ACC112 (cell line): Measurements from ENCODE around the gene SND1.
A peak's percentile ranks its signal among the peaks of the same experiment; 100 is the strongest.

Source experiments
- H2AFZ ChIP-seq: fragments of 200-600 bp; sonication (generic); one replicate; pipeline ENCODE4 v1.6.0; 2017; ENCODE audit warnings: antibody characterized with exemption, low read length; ENCODE audit not compliant: unreplicated experiment
- H3K27ac ChIP-seq: fragments of 200-600 bp; sonication (generic); 2 replicates; pipeline ENCODE4 v1.5.1; 2014; ENCODE audit warnings: low read depth, mild to moderate bottlenecking, antibody characterized with exemption, low read length, moderate library complexity
- H3K27me3 ChIP-seq: fragments of 200-600 bp; sonication (generic); 2 replicates; pipeline ENCODE4 v1.6.1; 2014; ENCODE audit warnings: mild to moderate bottlenecking, antibody characterized with exemption, low read length, moderate library complexity, mixed read lengths; ENCODE audit not compliant: insufficient read depth
- H3K36me3 ChIP-seq: fragments of 200-600 bp; sonication (generic); 2 replicates; pipeline ENCODE4 v1.6.1; 2016; ENCODE audit warnings: mild to moderate bottlenecking, antibody characterized with exemption, low read length, moderate library complexity, mixed read lengths; ENCODE audit not compliant: insufficient read depth
- H3K4me1 ChIP-seq: fragments of 200-600 bp; sonication (generic); one replicate; pipeline ENCODE4 v1.6.1; 2016; ENCODE audit warnings: low read length, mixed read lengths; ENCODE audit not compliant: insufficient read depth, unreplicated experiment, control insufficient read depth
- H3K4me3 ChIP-seq: fragments of 200-600 bp; sonication (generic); 2 replicates; pipeline ENCODE4 v1.5.1; 2014; ENCODE audit warnings: mild to moderate bottlenecking, low read depth, low read length
- H3K79me2 ChIP-seq: fragments of 200-600 bp; sonication (generic); one replicate; pipeline ENCODE4 v1.6.0; 2016; ENCODE audit warnings: low read length; ENCODE audit not compliant: control insufficient read depth, unreplicated experiment, insufficient read depth

Gene SND1

GRCh38 chr7:127689194-127689772 is 37.3 kb downstream of the SND1 start:
- no peak overlapping the region for H3K4me3 ChIP-seq
- no peak overlapping the region for H2AFZ ChIP-seq
- H3K27me3 ChIP-seq, result no peaks in the 10 kb centered on the region
- peaks cover 21% of the 10 kb centered on the region for H3K36me3 ChIP-seq
- no peak overlapping the region for H3K27ac ChIP-seq
- H3K4me1 ChIP-seq, result no peaks in the 10 kb centered on the region
- peaks cover 61% of the 10 kb centered on the region for H3K79me2 ChIP-seq

GRCh38 chr7:127690337-127690736 is 38.3 kb downstream of the SND1 start:
- Histone ChIP-seq H3K27me3 (no peaks in the 10 kb centered on the region), H2AFZ (no peak overlapping the region), H3K4me3 (no peak overlapping the region), H3K79me2 (peaks cover 56% of the 10 kb centered on the region), H3K27ac (no peak overlapping the region), H3K4me1 (no peaks in the 10 kb centered on the region), H3K36me3 (peaks cover 27% of the 10 kb centered on the region)

DNA sequence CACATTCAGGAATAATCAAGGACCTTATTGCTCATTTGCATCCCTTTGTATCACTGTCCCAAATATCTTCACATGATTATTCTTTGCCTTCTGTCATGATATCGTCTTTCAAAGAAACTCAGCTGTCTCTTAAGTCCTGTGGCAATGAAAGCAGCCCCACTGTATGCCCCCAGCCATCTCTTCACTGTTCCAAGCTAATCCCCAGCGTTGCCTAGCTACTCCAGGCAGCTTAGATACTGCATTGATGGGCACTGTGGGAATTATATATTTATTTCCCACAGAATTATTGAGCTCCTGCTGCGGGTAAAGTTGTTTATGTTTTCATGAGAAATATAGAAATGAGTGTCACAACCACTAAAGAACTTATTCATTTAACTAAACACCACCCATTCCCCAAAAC is 38.8 kb downstream of the SND1 start:
- peaks cover 57% of the 10 kb centered on the region for H3K79me2 ChIP-seq
- H3K27me3 ChIP-seq, result no peaks in the 10 kb centered on the region
- no peaks in the 10 kb centered on the region for H3K4me1 ChIP-seq
- peaks cover 27% of the 10 kb centered on the region for H3K36me3 ChIP-seq
- H3K27ac ChIP-seq, result no peak overlapping the region
- H2AFZ ChIP-seq, result no peak overlapping the region
- H3K4me3 ChIP-seq, result no peak overlapping the region

DNA sequence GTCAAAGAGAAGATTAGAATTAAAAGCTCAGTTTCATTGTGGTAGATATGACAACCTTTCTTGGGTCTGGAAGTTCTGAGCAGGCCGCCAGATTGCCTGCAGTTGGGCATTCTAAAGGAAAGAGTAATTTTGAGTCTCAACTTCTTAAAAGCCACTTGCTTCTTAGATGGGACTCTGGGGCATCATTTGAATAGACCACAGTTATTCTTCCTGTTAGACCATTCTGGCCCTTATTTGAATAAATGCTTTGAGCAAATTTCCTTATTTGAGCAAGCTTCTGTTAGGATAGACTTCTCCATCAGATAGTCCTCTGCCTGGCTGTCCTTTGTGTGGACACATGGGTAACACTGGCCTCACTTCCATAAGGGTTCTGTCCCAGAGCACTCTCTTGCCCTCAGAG is 40.2 kb downstream of the SND1 start:
- Histone ChIP-seq H3K4me1 (no peaks in the 10 kb centered on the region), H3K79me2 (peaks cover 58% of the 10 kb centered on the region), H2AFZ (no peak overlapping the region), H3K4me3 (no peak overlapping the region), H3K27me3 (no peaks in the 10 kb centered on the region), H3K36me3 (peaks cover 27% of the 10 kb centered on the region), H3K27ac (no peak overlapping the region)

DNA sequence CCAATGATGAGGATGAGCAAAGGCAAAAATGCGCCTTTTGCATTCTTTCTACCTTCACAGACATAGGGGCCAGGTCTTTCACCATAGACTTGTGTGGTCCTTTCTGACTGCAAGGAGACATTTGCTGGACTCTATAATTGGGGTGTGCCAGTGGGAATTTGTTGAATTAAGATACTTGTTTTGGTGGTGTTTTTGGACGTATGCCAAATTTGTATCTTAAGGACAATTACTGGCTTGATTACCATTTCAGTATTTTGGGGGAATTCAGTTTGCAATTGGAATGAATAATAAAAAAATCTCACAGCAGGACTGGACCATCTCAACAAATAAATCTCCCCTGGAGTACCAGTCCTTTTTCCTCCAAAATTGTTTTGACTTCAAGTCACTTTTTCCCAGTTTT is 47.9 kb downstream of the SND1 start:
- Histone ChIP-seq H3K27me3 (no peaks in the 10 kb centered on the region), H3K4me1 (no peaks in the 10 kb centered on the region), H3K27ac (no peak overlapping the region), H3K4me3 (no peak overlapping the region), H3K36me3 (peaks cover 21% of the 10 kb centered on the region), H2AFZ (no peak overlapping the region), H3K79me2 (peaks cover 35% of the 10 kb centered on the region)

- H3K27ac ChIP-seq, result no peak overlapping the region
- peaks cover 27% of the 10 kb centered on the region for H3K36me3 ChIP-seq
- peaks cover 22% of the 10 kb centered on the region for H3K79me2 ChIP-seq
- H2AFZ ChIP-seq, result no peak overlapping the region
- H3K4me1 ChIP-seq, result peaks cover 5% of the 10 kb centered on the region
- no peak overlapping the region for H3K4me3 ChIP-seq
- no peaks in the 10 kb centered on the region for H3K27me3 ChIP-seq
These were observed 50.2 kb downstream of the SND1 start for GRCh38 chr7:127702052-127702652.

GRCh38 chr7:127702938-127703337 is 50.9 kb downstream of the SND1 start:
- H2AFZ ChIP-seq, result no peak overlapping the region
- H3K4me3 ChIP-seq, result no peak overlapping the region
- no peaks in the 10 kb centered on the region for H3K27me3 ChIP-seq
- H3K27ac ChIP-seq, result no peak overlapping the region
- H3K79me2 ChIP-seq, result peaks cover 18% of the 10 kb centered on the region
- H3K4me1 ChIP-seq, result peaks cover 11% of the 10 kb centered on the region
- peaks cover 30% of the 10 kb centered on the region for H3K36me3 ChIP-seq

DNA sequence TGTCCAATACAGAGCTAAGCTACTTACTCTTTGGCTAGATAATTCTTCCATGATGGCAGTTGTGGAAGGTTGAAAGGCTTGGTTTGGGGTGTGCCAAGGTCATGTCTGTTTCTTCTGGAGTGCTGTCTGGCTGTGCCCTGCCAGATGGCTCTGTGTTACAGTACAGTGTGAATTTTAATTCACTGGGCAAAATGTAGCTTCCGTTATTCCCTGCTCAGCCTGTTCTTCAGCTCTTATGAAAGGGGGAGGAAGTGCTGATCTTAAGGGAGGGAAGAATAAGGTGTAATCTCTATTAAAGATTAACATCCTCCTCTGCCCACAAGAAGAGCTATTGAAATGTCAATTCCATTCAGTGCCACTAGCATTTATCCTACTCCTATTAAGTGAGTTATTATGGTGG is 52.2 kb downstream of the SND1 start:
- Histone ChIP-seq H2AFZ (no peak overlapping the region), H3K79me2 (peaks cover 17% of the 10 kb centered on the region), H3K27ac (no peak overlapping the region), H3K27me3 (no peaks in the 10 kb centered on the region), H3K4me3 (no peak overlapping the region), H3K4me1 (peaks cover 15% of the 10 kb centered on the region), H3K36me3 (peaks cover 33% of the 10 kb centered on the region)

DNA sequence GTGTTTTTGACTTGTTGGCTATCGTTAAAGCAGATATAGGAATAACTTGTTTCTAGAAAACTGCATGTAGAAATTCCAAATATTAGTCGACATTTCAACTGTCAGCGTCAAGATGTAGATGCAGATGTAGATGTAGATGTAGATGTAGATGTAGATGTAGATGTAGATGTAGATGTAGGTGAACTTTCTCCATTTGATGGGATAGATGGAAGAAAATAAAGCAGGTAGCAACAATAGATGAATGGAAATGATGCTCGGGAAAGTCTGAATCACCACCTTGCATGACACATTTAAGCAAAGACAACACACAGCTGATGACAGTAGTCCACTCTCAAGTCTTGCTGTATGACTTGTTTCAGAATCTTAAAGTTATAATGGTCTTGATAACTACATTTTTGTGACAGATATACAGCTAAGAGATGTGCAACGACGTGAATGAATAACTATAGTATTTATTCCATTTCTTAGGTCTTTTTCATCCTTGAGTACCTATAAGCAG is 53.5 kb downstream of the SND1 start:
- Histone ChIP-seq H3K4me1 (peaks cover 15% of the 10 kb centered on the region), H3K36me3 (peaks cover 46% of the 10 kb centered on the region), H3K27me3 (no peaks in the 10 kb centered on the region), H2AFZ (no peak overlapping the region), H3K27ac (no peak overlapping the region), H3K4me3 (no peak overlapping the region), H3K79me2 (peaks cover 12% of the 10 kb centered on the region)

DNA sequence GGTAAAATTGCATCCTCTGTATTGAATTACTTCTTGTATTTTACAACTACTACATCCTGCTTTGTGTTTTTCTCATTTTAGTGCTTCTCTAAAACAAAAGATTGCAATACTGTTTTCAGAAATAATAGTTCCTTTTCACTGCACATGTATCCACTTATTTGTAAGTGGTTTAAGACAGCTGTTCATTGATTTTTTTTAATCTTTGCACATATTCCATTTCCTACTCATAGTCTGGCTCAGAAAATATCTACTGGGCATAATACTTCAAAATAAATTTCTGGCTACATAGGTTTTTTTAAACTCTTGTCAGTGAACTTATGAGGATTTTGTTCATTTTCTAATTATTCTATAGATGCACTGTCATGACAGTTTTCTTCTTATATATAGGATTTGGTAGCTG is 54.8 kb downstream of the SND1 start:
- peaks cover 15% of the 10 kb centered on the region for H3K4me1 ChIP-seq
- H3K4me3 ChIP-seq, result no peak overlapping the region
- no peak overlapping the region for H2AFZ ChIP-seq
- H3K27me3 ChIP-seq, result no peaks in the 10 kb centered on the region
- peaks cover 6% of the 10 kb centered on the region for H3K79me2 ChIP-seq
- H3K27ac ChIP-seq, result peak overlapping the region; percentile 64
- H3K36me3 ChIP-seq, result peaks cover 58% of the 10 kb centered on the region

- no peak overlapping the region for H3K4me3 ChIP-seq
- H3K36me3 ChIP-seq, result peaks cover 67% of the 10 kb centered on the region
- H3K27ac ChIP-seq, result peak overlapping the region; percentile 75
- peaks cover 15% of the 10 kb centered on the region for H3K4me1 ChIP-seq
- H3K27me3 ChIP-seq, result no peaks in the 10 kb centered on the region
- H3K79me2 ChIP-seq, result peaks cover 10% of the 10 kb centered on the region
- H2AFZ ChIP-seq, result no peak overlapping the region
These were observed 56.2 kb downstream of the SND1 start for GRCh38 chr7:127708201-127708600.
